Measurements from ENCODE around the gene ASNS.

Gene ASNS

GRCh38 chr7:97844036-97844435 is 28.2 kb downstream of the ASNS start:
- FAIRE-seq (no peak), DNase-seq (ENCODE audit: insufficient read length, low spot score) (peak; percentile 3)

- no peak for DNase-seq (ENCODE audit: insufficient read length, low spot score)
- FAIRE-seq: no peak
These were observed 29.3 kb downstream of the ASNS start for GRCh38 chr7:97842772-97843345.

GRCh38 chr7:97842006-97842405 is 30.2 kb downstream of the ASNS start:
- DNase-seq (ENCODE audit: insufficient read length, low spot score): no peak
- no peak for FAIRE-seq

GRCh38 chr7:97835296-97836138 is 36.7 kb downstream of the ASNS start:
- FAIRE-seq: no peak
- DNase-seq (ENCODE audit: insufficient read length, low spot score): peak; percentile 14

GRCh38 chr7:97819161-97819560 is 53.0 kb downstream of the ASNS start:
- FAIRE-seq (no peak), DNase-seq (ENCODE audit: insufficient read length, low spot score) (no peak)

GRCh38 chr7:97818066-97818663 is 54.0 kb downstream of the ASNS start:
- DNase-seq (ENCODE audit: insufficient read length, low spot score) (no peak), FAIRE-seq (no peak)
